ENCODE results near the gene CYP11A1. TPM values are rescaled to one million over a fixed set of nuclear protein-coding genes. Genes with fewer than 3 reads are reported as not detected.

The CYP11A1 gene
- not detected in 2 replicates for total RNA-seq (2014; rRNA removed; shearing (Covaris generic))

DNA sequence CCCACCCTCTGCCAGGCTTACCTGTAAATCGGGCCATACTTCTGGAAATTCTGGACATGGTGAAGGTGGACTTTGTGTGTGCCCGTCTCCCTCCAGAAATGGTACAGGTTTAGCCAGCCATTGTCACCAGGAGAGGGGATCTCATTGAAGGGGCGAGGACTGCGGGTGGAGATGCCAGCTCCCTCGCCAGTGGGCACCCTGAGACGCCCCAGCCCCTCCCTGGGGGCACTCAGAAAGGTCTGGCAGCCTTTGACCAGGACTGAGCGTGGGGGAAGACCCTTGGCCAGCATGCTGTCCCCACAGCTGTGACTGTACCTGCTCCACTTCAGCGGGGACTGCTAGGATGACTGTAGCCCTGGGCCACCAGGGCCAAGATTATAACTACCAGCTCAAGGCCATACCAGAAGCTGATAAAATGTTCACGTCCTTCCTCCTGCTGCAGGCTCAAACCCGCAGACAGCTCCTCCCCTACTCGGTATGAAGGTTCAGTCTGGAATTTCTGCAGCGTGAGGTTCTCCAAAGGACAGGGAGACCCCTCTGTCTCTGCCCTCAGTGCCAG is at the start of gene CYP11A1:
TSS of gene CYP11A1 (minus strand) at position 351 of the 559 bp plus-strand sequence. CDS start at position 290, 61 bp downstream.
- peak; percentile 1 for DNase-seq (ENCODE audit: low spot score)

DNA sequence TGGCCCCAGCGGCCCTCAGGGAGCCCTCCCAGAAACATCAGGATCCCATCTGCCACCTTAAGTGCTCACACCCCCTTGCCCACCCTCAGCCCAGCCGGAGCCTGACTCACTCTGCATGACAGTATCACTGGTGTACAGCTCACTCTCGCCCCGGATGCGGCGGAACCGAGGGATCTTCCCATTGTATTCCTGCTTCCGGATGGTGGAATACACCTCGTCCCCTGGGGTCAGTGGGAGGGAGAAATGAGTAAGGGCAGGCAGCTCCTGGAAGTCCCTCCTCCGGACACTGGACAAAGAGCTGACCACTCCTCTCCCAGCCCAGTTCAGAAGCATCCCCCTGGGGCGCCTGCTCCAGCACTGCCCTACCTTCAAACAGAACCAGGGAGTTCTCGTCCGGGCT is 49.8 kb upstream of the CYP11A1 start:
- no peak for DNase-seq (ENCODE audit: low spot score)

DNA sequence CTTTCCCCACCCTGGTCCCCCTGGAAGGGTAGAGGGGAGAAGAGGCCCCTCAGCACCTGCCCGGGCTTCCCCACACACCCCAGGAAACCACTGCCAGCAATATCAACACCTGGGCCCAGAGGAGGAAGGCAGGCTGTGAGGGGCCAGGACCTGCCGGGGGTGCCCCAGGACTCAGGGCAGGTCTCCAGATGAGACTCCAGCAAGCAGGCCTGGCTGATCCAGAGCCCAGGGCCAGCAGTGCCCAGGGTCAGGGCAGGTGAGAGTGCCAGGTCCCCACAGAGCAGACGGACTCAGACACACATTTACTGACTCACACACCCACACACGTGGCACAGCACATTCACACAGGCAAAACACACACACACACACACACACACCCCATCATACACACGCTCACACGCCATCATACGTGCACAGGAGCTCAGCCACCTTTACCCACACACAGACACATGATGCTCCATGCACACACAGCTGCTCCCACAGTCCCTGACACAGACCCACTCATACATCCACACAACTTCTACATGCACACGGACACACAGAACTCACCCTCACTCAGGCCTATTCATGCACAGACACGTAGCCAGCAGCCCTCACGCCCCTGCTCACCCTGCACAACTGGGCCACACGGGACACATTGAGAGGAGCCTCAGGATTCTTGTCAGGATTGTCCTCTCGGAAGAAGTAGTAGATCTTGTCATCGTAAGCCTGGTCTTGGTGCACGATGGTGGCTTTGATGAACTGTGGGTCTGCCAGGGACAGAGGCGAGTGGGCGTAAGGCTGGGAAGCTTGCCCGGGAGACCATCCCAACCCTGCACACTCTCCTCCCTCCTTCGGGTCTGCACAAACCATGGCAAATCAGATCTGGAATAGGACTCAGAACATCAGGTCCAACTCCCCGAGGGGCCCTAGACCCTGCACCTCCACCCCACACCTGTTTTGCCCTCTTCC is 48.8 kb upstream of the CYP11A1 start:
- DNase-seq (ENCODE audit: low spot score) = no peak

DNA sequence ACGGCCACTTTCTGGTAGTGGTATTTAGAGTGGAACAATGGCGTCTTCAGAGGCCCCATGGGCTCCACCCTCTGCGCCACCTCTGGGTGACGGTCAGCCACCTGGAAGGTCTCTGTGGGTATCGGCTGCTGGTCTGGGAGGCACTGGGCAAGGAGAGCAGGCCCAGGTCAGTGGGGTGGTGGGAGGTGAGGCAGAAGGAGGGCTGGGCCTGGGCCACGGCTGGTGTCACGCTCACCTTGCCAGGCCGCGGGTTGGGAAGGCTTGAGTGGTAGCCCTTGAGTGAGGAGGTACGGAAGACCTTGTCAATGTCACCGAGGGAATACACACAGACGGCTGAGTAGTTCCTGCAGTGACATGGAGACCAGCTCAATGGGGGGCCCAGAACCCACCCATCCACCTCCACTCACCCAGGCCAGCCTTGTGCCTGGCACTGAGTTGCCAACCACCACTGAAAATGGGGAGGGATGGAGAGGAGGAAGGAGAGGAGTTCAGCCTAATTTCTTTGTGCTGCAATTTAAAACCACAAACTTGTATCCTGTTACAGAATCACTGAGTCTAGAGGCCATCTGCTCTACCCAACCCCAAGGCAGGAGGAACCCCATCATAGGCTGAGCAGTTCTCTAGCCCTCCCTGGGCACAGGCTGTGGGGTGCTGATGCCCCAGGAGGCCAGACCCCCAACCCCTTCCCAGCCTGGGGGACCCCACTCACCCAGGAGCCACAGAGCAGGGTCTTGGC is 47.3 kb upstream of the CYP11A1 start:
- no peak for DNase-seq (ENCODE audit: low spot score)

DNA sequence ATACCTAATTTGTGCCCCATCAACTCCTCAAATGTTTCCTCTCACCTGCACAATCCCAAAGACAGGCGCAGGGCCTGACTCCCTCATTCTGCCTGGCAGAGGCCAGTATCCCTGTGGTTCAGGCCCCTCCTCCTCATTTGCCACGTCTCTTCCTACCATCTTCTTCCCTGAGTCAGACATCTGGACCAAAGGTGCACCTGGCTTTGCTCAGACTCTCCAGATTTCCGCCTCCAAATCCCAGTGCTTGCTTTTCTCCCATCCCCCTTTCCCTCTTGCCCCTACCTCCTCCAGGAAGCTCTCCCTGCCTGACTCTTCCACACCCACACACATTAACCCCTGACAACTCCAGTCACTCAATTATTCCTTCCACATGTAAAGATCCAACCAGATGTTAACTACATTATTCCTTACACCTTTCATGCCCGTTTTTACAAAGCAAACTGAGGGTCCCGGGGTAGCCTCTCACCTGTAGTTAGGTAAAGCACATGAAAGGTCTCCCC is 46.7 kb upstream of the CYP11A1 start:
- DNase-seq (ENCODE audit: low spot score) = no peak

DNA sequence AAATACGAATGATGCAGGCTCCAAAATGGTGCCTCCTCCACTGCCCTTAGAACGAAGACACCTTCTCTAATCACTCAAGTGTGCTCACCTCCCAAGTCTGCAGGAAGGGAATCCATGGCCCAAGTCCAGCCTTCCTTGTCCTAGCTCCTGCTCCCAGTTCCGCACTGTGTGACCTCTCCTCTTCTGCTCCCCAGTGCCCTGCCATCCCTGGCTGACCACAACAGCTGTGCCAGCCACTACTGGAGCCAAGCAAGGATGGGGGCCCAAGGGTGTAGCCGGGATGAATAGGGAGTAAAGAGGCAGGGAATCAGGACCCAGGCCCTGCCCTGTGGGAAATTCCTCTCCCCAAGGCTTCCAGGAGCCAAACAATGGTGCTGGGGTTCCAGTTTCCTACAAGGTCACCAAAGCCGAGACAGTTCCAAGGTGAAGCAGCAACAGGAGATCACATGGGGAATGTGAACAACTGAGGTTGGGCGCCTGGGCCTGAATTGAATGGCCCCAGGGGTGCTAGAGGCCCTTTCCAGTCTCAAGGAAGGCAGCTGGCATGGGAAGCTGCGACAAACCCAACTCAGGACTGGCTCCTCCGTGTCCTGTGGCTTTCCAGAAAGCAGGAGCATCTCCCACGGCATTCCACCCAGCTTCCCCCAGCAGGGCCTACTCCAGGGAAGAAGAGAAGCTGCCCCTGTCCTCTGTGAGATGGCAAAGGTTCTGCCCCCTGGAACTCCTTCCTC is 46.1 kb upstream of the CYP11A1 start:
- DNase-seq (ENCODE audit: low spot score) = no peak

DNA sequence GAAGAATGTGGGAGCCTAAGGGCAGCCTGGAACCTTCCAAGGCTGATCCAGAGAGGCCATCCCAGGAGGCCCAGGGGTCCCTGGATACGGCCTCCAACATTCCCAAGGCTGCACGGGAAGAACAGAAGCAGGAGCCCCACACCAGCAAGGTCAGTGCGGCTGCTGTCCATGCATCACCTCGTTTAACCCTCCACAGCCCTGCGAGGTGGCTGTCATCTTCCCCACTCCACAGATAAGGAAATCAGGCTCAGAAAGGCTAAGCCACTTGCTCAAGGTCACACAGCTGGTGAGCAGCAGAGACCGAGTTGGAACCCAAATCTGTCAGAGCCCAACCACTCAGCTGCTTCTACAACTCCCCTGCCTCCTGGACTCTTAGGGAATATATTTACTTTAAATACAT is 44.7 kb upstream of the CYP11A1 start:
- no peak for DNase-seq (ENCODE audit: low spot score)

DNA sequence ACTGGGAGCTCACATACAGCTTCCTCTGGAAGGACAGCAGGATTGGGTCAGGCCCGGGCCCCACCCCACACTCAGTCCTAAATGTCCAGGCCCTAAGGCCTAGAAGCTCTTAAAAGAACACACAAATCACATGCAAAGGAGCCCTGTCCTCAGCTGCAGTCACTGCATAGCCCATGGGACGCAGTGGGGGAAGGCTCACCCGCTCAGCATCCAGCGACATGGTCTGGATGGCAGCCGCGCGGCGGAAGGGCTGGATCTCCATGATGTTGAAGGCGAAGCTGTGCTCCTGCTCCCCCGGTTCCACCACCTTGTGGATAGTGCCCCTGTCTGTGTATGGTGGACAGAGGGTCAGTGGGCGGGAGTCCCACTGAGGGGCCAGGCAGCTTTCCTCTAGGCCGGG is 44.2 kb upstream of the CYP11A1 start:
- no peak for DNase-seq (ENCODE audit: low spot score)

DNA sequence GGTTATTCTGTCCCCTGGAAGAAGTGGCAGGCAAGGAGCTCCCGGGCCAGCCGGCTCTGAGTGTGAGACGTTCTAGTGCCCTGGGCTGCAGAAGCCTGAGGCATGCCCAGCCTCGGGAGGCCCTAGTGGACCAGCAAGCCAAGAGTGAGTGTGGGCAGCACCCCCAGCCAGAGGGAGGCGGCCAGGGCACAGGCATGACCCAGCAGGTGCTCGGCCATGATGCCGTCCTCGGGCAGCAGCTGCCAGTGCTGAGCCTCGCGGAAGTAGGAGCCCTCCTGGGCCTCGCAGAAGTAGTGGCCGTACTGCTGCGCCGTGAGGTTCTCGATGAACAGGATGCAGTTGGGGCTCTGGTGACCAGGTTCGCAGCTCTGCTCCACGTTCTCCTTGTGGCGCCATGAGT is 43.1 kb upstream of the CYP11A1 start:
- no peak for DNase-seq (ENCODE audit: low spot score)

DNA sequence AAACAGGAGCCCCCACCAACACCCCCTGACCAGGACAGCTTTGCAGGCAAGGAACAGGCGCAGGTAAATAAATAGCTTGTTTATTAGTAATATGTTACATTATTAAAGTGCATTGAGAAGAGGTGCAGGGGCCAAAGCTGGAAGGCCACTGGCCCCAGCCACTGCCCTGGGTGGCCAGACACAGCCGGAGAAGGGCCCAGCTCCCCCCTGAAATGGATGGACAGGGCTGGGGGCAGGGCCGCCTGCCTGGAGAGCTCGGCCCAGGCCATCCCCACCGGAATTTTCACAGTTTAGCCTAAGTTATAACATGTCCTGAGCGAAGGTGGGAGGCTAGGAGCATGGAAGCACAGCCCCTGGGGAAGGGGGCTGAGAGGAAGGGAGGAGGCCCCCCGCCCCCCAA is 41.8 kb upstream of the CYP11A1 start:
- DNase-seq (ENCODE audit: low spot score) = no peak

DNA sequence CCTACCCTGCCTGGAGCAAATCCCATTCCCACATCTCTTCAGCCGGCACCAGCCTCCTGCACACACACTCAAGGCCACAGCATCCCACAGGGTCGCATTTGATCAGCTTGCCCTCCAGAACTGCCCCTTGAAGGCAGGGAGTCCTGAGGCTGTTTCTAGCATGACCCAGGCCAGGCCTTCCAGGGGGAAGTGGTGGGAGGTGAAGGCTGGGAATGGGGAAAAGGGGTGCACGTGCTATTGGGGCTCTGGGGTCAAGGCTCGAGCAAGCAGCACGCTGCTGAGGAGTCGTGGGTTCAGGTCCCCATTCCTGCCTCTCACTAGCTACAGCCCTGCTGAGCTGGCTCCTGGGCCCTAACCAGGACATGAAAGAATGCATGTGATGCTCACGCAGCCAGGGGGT is 41.4 kb upstream of the CYP11A1 start:
- no peak for DNase-seq (ENCODE audit: low spot score)

DNA sequence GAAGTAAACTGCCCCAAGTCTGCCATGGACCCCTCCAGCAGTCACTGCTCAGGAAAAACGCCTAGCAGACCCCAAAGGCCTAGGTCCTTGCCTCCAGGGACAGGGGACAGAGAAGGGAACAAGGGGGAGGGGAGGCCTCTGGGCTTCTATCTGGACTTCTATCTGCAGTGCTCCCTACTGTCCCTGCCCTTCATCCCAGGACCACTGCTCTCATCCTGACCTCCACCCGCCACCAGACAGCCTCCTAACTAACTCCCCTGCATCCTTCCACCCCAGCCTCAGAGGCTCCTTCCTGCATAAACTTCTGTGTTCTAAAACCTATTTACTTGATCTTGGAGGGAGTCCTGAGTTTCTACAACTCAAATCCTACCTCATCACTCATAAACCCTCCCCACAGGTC is 40.9 kb upstream of the CYP11A1 start:
- DNase-seq (ENCODE audit: low spot score) = no peak

DNA sequence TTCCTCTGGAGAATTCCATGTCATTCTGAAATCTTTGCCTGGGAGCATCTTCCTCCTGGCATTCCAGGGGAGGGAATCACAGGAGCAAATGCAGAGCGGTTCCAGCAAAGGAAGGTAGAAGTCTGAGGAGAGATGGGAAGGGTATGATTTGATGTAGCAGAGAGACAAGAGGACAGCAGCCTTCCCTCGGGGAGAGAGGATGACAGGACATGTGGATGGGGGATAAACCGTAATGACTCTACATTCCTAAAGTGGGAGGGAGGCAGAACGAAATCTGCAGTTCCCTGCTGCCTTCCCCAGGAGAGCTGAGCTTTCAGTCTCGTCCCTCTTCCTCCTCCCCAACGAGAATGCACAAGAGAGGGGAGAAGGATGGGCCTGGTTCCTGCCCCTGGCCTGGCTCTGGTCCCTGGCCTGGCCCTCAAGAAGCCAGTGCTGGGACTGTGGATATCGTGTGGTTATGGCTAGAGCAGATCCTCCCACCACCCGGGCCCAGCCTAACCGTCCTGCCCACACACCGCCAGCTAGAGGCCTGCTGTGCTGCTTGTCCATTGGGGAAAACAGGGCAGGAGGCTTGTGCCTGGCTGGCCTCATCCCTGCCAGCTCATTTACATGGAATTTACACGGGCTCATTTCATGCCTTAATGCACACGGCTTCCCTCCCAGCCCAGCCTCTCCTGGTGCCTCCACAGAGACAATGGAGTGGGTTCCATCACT is 39.7 kb upstream of the CYP11A1 start:
- DNase-seq (ENCODE audit: low spot score) = peak; percentile 68

DNA sequence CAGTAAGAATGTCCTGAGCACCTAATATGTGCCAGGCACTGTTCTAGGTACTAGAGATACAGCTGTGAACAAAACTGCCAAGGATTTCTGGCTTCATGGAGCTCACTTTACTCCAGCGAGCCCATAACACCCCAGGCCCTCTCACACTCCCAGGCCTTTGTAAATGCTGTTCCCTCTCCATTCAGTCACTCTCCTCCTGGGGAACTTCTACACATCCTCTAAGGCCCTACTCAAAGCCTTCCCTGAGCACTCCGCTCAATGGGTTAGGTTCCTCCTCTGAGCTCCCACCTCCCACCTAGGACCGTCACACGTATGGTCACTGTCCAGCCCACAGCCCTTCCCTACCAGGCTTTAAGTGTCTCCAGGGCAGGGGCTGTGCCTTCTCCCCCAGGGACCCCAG is 39.1 kb upstream of the CYP11A1 start:
- no peak for DNase-seq (ENCODE audit: low spot score)

DNA sequence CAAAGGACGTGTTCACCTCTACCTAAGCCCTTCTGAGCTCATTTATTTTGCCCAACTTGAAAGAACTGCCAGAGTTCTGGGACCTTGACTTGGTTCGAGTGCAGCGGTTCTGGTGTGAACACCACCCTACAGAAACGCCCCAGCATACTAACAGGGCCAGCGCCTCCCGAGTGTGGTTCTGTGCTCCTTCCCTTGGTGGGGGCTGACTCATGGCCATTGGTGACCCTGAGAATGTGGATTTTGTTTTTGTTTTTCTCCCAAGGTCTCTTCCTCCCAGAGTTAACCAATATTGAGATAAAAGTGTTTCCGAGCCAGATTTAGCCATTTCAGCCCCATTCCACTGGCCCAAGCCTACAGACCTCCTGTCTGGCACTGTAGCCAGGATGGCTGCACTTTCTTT is 38.4 kb upstream of the CYP11A1 start:
- no peak for DNase-seq (ENCODE audit: low spot score)

DNA sequence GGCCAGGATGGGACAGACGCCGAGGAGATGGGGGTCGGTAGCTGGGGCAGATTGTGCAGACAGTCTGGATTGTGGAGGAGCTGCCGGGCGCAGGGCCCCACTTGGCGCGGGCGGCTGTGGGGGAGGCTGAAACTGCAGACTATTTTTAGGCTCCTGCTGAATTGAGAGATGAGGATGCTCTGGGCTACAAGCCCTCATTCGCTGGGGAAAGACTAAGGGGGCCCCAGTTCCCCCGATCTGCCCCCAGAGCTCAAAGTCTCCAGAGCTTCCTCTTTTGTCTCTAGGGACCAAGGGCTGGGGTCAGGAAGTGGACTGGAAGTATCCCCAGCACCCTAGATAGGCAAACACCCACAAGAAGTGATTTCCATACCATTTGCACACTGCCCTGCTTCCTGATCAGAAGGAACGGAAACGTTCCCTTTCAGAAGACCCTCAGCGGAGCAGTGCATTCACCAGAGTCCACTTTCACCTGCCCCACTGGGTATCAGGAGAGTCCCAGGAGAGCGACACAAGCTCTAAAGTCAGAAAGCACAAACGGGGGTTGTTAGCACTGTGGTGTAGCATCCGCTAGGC is 36.6 kb upstream of the CYP11A1 start:
- no peak for DNase-seq (ENCODE audit: low spot score)

DNA sequence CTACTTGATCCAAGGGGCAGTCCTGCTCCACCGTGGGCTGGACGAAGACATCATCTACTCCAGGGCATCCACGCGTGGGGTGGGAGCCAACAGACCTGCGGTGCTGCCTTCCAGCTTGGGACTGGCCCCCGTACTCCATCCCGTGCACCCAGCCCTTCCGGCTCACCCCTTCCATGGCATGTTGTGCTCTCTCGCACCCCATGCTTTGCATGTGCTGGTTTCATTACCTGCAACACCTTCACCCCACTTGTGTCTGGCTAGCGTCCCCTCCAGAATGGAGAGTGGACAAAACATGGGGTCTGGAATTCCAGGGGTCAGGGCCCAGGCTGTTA is 36.1 kb upstream of the CYP11A1 start:
- DNase-seq (ENCODE audit: low spot score) = no peak

DNA sequence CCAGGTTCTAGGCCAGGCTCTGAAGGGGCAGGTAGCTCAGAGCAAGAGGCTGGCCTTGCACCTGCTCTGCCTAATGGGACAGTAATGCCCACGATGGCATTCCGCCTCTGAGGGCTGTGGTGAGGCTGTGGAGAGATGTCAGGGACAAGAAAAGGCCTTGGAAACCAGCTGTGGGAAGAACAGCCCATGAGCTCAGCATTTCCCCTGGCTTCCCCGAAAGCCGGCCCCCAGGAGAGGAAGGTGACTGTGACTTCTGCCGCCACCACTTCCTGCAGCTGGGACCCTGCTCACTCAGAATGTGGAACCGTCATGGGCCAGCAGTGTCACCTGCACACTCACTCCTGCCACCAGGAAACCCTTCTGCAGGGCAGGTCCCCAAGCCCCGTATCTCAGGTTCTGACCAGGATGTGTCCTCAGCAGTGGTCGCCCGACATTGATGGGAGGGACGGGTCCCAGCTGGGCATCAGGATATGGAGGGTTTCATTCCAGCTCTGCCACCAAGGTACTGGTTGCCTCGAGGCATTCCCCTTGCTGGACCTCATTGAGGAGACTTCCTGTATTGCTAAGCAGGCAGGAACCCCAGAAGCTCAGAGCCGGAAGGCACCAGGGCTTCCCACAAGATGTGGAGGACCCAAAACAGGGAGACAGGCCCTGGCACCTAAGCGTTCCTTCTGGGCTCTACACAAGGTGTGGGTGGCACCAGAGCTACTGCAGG is 35.6 kb upstream of the CYP11A1 start:
- DNase-seq (ENCODE audit: low spot score) = no peak

DNA sequence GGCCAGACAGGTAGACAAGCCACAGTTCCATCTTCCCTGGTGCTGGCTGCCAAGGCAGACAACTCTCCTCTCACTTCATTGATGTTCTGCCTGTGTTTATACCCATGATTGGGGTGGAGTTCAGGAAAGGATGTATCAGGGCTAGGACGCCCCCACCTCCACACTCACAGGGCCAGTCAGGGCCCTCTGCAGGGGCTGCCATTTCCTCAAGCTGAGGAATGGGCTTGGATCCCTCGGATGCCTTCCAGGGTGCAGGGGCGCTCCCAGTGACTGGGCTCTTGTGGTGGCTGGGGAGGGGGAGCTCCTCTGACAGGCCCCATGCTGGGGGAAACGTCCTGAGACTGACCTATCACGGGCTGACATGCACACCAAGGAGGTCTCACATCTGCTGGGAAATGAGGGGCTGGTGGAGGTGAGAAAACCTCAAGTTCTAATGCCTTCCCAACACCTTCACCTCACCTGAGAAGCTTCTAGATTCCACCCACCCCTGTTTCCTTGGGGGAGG is 34.9 kb upstream of the CYP11A1 start:
- no peak for DNase-seq (ENCODE audit: low spot score)
